Effector memory CD4-positive, alpha-beta T cell (primary cell): ENCODE data around the gene ULBP1.
A peak's percentile ranks its signal among the peaks of the same experiment; 100 is the strongest.
"Not testable (repeated sequence)": the region's sequence is repeated elsewhere in the genome, so short reads cannot be mapped to it uniquely, and the experiment has no call there.

Experiments used
- DNase-seq, 3 donors: peaks; one replicate each; pipeline ENCODE4 v3.0.0-alpha.2; 2020
- H3K27ac ChIP-seq: 2 replicates; pipeline ENCODE4 v1.7.0; 2013; ENCODE audit warnings: mild to moderate bottlenecking, low read length, moderate library complexity; ENCODE audit not compliant: insufficient read depth, poor library complexity, severe bottlenecking
- H3K27me3 ChIP-seq: replicated peaks from 2 replicates; pipeline ENCODE4 v1.7.0; 2013; ENCODE audit warnings: mild to moderate bottlenecking, low read length; ENCODE audit not compliant: insufficient read depth, control insufficient read depth, poor library complexity, severe bottlenecking
- H3K36me3 ChIP-seq: 2 replicates; pipeline ENCODE4 v1.7.0; 2013; ENCODE audit warnings: mild to moderate bottlenecking, low read length, moderate library complexity; ENCODE audit not compliant: control insufficient read depth, insufficient read depth
- H3K4me1 ChIP-seq: 2 replicates; pipeline ENCODE4 v1.7.0; 2013; ENCODE audit warnings: low read length, mild to moderate bottlenecking; ENCODE audit not compliant: control insufficient read depth, insufficient read depth, poor library complexity, severe bottlenecking
- H3K4me3 ChIP-seq: 2 replicates; pipeline ENCODE4 v1.7.0; 2013; ENCODE audit warnings: low read length, low read depth, mild to moderate bottlenecking; ENCODE audit not compliant: insufficient read depth, poor library complexity, severe bottlenecking
- H3K9me3 ChIP-seq: 2 replicates; pipeline ENCODE4 v1.7.0; 2013; ENCODE audit warnings: mild to moderate bottlenecking, low read length, moderate library complexity; ENCODE audit not compliant: control insufficient read depth

The ULBP1 gene

DNA sequence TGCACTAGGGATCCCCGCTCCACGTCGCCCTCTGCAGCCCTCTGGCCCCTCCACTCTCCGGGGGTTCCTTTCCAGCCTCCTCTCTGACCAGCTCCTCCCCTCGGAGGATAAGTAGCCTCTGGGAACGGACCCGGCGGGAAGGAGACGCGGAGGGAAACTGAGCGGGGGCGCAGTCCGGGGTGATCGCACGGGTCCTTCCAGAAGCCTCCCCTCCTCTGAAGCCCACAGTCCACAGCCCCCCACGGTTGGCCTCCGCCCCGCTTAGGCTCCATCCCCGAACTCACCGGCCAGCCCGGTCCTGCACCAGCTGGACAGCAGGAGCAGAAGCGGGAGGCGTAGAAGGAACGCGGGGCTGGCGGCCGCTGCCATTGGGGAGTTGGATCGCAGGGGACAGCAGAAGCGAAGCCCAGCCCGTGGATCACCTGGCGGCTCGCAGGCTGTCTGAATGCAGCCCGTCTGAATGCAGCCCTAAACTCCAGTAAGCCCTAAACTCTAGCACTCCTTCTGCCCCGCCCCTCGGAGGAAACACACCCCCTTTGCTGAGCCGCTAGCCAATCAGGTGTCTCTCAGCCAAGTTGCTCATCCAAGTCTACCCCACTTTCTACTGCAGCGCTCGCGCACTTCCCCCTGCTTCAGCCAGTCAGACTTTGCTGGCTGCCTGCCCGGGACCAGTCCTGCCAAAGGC, 41.0 kb upstream of the ULBP1 start, which contains the start of gene RAET1G:
TSS of gene RAET1G (minus strand) at position 480 of the 685 bp plus-strand sequence. CDS start at position 369, 111 bp downstream.
- peaks cover 44% of the 10 kb centered on the region for H3K27me3 ChIP-seq
- H3K4me1 ChIP-seq: peaks cover 24% of the 10 kb centered on the region
- peak within 1 kb of the TSS; percentile 59 for H3K4me3 ChIP-seq
- H3K27ac ChIP-seq: no peak within 1 kb of the TSS
- H3K36me3 ChIP-seq: no peaks in the 10 kb centered on the region
- H3K9me3 ChIP-seq: no peaks in the 10 kb centered on the region
- peak; percentile 52 to 74 (median 72) for DNase-seq

DNA sequence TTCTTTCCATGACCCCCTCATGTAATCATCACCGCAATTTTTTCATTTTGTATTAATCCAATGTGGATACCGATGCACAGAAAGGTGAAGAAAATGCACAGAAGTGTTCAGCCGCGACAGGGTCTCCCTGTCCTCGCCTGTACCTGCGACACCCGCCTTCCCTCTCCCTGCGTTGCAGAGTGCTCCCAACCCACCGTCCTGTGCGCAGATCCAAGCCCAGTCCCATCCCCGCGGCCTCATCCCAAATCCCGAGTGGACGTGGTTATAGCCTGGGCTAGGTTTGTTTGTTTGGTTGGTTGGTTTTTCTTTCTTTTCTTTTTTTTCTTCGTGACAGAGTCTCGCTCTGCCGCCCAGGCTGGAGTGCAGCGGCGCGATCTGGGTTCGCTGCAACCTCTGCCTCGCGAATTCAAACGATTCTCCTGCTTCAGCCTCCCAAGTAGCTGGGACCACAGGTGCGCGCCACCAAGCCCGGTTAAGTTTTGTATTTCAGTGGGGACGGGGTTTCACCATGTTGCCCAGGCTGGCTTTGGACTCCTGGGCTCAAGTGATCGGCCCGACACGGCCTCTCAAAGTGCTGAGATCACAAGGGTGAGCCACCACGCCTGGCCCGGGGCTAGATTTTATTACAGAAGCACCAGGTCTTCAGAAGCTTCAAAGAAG, 40.3 kb upstream of the ULBP1 start:
- H3K9me3 ChIP-seq: no peaks in the 10 kb centered on the region
- H3K27ac ChIP-seq: no peak overlapping the region
- no peaks in the 10 kb centered on the region for H3K36me3 ChIP-seq
- DNase-seq: no peak
- H3K4me3 ChIP-seq: peak overlapping the region; percentile 59
- H3K27me3 ChIP-seq: peaks cover 44% of the 10 kb centered on the region
- H3K4me1 ChIP-seq: peaks cover 24% of the 10 kb centered on the region

DNA sequence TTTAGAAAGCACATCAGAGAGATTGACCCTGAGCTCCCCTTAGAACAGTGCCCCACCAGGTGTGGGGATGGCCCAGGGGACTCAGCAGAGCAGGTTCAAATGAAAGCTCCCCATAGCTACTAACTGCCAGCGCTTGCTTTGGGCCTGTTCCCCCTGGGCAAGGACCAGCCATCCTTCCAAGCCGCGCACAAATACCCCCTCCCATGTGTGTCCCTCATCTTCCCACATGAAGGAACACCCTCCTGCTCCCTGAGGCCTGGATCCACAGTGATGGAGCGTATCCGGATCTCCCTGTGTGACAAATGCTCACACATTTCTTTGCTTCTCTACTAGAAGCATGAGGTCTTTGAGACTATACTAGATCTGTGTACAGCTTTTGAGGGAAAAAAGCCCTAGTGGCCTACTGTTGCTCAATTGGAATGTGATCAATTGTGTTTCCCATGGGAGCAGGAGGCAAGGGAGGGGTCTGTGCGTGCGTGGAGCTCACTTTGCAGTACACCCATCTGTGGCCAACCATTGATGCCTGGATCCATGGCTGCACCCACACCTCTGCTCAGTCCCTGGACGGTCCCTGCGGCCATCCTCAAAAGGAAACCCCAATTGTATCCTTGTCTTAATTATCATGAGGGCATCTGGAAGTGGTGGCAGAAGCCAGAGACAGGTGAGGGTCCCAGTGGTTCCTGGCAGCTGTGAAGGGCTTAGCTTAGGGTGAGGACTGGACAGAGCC, 39.4 kb upstream of the ULBP1 start:
- no peak for DNase-seq
- H3K36me3 ChIP-seq: no peaks in the 10 kb centered on the region
- H3K27me3 ChIP-seq: peaks cover 48% of the 10 kb centered on the region
- no peaks in the 10 kb centered on the region for H3K9me3 ChIP-seq
- no peak overlapping the region for H3K27ac ChIP-seq
- H3K4me3 ChIP-seq: no peak overlapping the region
- H3K4me1 ChIP-seq: peaks cover 24% of the 10 kb centered on the region

DNA sequence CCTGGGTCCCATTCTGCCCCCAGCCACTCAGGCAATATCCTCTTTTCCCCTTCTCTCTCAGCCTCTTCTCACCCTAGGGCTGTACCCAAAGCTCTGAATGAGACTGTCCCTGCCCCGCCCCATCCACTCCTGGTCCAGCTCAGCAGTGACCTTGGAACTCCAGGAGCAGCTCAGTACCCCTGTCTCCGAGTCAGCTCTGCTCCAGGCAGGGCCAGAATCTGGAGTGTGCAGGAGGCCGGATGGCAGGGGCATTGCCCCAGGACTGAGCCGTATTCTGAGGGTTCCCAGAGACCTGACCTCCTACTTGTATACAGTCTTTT, 38.9 kb upstream of the ULBP1 start:
- Histone ChIP-seq H3K27me3 (peaks cover 53% of the 10 kb centered on the region), H3K27ac (no peak overlapping the region), H3K36me3 (no peaks in the 10 kb centered on the region), H3K4me1 (peaks cover 24% of the 10 kb centered on the region), H3K9me3 (no peaks in the 10 kb centered on the region), H3K4me3 (no peak overlapping the region)
- no peak for DNase-seq

DNA sequence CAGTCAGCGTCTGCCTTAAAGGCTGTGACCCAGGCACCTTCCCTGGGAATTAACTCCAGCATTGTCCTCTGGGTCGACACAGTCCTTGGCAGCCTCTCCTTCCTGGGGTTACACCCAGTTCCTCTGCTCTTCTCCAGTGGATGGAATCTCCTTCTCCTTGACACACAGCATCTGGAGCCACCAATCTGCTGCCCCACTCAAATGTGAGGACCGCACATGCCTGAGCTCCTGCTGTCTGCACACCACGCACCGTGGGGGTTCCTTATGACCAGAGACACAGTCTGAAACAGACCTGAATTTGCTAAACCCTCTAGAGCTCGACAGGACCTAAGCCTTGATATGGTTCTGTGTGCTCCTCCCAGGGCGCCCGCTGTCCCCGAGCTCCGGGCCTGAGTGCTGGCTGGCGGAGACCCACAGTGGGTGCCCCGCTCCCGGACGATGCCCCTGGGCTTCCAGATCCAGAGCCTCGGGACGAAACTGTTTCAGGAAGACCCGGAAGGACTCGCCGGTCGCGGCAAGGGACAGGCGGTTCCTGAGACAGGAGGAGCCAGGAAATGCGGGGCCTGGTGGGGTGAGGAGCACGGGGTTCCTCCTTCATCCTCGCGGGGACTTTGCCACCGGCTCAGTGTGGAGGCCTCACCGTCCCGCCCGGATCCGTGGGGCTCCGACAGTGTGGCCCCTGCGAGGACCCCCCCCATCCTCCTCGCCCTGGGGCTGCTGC, 38.3 kb upstream of the ULBP1 start:
- no peak overlapping the region for H3K4me3 ChIP-seq
- H3K27ac ChIP-seq: no peak overlapping the region
- H3K27me3 ChIP-seq: peaks cover 55% of the 10 kb centered on the region
- no peak for DNase-seq
- H3K4me1 ChIP-seq: peaks cover 24% of the 10 kb centered on the region
- no peaks in the 10 kb centered on the region for H3K9me3 ChIP-seq
- H3K36me3 ChIP-seq: no peaks in the 10 kb centered on the region

DNA sequence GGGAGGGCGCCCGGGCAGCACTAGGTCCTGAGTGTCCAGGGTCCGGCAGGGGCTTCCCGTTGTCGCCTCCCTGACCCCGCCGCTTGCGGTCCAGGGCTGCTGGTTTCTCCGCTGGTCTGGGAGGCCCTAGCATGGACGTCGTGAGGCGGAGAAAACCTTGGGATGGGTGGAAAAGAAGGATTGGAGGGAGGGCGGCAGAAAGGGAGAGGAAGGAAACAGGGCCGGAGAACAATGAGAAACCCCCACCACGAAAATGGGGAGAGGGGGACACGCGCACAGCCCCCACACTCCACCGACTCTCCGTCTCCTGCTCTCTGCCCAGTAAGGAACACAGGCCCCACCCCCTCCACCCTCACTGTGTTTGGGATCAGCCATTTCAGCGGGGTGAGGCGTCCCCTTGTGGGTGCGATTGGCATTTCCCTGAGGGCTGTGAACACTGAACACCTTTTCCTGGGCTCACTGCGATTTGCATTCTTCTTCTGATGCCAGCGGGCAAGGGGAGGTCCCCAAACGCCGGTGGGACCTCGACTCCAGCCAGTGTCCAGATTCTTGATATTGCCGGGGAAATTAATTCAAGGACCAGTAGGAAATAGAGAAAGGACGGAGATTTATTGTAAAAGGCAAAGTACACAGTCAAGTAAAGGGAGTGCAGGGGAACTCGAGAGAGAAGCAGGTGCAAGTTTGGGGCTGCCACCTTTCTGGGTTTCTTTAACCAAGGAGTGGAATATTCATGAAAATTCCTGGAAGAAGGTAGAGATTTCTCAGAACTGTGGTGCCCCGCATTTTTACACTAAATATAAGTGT, 37.6 kb upstream of the ULBP1 start:
- Histone ChIP-seq H3K4me3 (no peak overlapping the region), H3K27ac (no peak overlapping the region), H3K27me3 (peaks cover 58% of the 10 kb centered on the region)

DNA sequence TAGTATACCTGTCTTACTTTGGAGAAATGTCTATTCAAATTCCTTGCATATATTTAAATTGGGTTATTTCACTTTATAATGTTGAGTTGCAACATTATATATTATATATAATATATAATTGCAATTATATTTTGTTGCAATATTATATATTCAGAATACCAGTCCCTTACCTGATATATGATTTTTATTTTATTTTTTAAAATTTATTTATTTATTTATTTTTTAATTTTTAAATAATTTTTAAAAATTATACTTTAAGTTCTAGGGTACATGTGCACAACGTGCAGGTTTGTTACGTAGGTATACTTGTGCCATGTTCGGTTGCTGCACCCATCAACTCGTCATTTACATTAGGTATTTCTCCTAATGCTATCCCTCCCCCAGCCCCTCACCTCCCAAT, 36.7 kb upstream of the ULBP1 start:
- not testable (repeated sequence) for DNase-seq, H3K36me3 ChIP-seq, H3K4me3 ChIP-seq, H3K9me3 ChIP-seq, H3K27ac ChIP-seq
- Histone ChIP-seq H3K27me3 (peaks cover 55% of the 10 kb centered on the region), H3K4me1 (peaks cover 24% of the 10 kb centered on the region)

More for the DNA sequence above, 37.6 kb upstream of the ULBP1 start:
- H3K36me3 ChIP-seq: no peaks in the 10 kb centered on the region
- H3K9me3 ChIP-seq: no peaks in the 10 kb centered on the region
- peak; percentile 45 to 61 (median 51) for DNase-seq
- H3K4me1 ChIP-seq: peaks cover 24% of the 10 kb centered on the region

DNA sequence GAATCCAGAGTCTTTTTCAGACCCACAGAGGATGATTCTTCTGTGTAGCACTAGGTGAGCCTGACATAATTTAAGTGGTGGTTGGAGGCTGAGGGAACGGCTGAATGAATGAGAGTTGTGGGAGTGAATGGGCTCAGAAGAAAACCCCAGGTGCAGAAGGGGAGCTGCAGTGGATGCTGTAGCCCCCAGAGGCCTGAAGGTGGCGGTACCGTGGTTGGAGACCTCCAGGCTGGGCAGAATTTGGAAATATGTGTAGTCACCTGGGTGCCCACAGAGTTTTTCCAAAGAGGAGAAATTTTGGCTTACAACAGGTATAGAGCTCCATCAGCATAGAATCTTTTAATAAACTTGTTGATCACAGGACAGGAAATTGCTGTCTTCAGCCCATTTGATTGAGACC, 34.3 kb upstream of the ULBP1 start:
- peaks cover 42% of the 10 kb centered on the region for H3K27me3 ChIP-seq
- H3K4me1 ChIP-seq: peaks cover 9% of the 10 kb centered on the region
- no peaks in the 10 kb centered on the region for H3K36me3 ChIP-seq
- no peak overlapping the region for H3K4me3 ChIP-seq
- no peak overlapping the region for H3K27ac ChIP-seq
- DNase-seq: no peak
- no peaks in the 10 kb centered on the region for H3K9me3 ChIP-seq

DNA sequence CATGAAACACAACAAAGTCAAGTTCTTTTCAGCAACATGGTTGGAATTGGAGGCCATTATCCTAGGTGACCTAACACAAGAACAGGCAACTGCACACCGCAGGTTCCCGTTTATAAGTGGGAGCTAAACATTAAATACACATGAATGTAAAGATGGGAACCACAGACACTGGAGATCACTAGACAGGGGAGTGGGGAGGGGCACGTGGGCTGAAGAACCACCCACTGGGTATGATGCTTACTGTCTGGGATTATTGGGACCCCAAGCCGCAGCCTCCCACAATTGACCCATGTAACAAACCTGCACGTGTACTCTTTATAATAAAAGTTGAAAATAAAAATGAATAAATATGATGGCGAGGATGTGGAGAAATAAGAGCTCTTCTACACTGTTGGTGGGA, 32.2 kb upstream of the ULBP1 start:
- Histone ChIP-seq H3K36me3 (no peaks in the 10 kb centered on the region), H3K4me1 (no peaks in the 10 kb centered on the region), H3K27me3 (peaks cover 41% of the 10 kb centered on the region), H3K9me3 (no peaks in the 10 kb centered on the region), H3K4me3 (no peak overlapping the region), H3K27ac (no peak overlapping the region)
- no peak for DNase-seq
